GM19023 (cell line): Measurements from ENCODE around the gene TSPAN16.

ENCODE experiments used
- ATAC-seq: cut with Tn5 transposase; IDR thresholded peaks from one replicate; pipeline ENCODE4 v1.9.1; 2021; ENCODE audit warnings: mild to moderate bottlenecking, moderate library complexity; ENCODE audit not compliant: unreplicated experiment

The TSPAN16 gene

GRCh38 chr19:11267316-11268085 is 28.5 kb upstream of the TSPAN16 start:
- no peak for ATAC-seq

GRCh38 chr19:11268783-11269267 is 27.1 kb upstream of the TSPAN16 start:
- no peak for ATAC-seq

GRCh38 chr19:11269408-11269807 is 26.6 kb upstream of the TSPAN16 start:
- ATAC-seq, result no peak

GRCh38 chr19:11273296-11273695 is 22.7 kb upstream of the TSPAN16 start:
- no peak for ATAC-seq

GRCh38 chr19:11273989-11274388 is 22.0 kb upstream of the TSPAN16 start:
- no peak for ATAC-seq

GRCh38 chr19:11274533-11275086 is 21.4 kb upstream of the TSPAN16 start:
- no peak for ATAC-seq

GRCh38 chr19:11278670-11279069 is 17.3 kb upstream of the TSPAN16 start:
- no peak for ATAC-seq

- no peak for ATAC-seq
Measured at GRCh38 chr19:11279505-11280236, 16.3 kb upstream of the TSPAN16 start.

GRCh38 chr19:11281356-11282049 is 14.5 kb upstream of the TSPAN16 start:
- no peak for ATAC-seq

GRCh38 chr19:11284515-11284914 is 11.4 kb upstream of the TSPAN16 start:
- ATAC-seq, result no peak

- no peak for ATAC-seq
Measured at GRCh38 chr19:11286312-11286974, 9.5 kb upstream of the TSPAN16 start.

GRCh38 chr19:11288349-11288748 is 7.6 kb upstream of the TSPAN16 start:
- ATAC-seq, result no peak

GRCh38 chr19:11290256-11290655 is 5.7 kb upstream of the TSPAN16 start:
- ATAC-seq, result no peak

GRCh38 chr19:11291415-11291814 is 4.5 kb upstream of the TSPAN16 start:
- no peak for ATAC-seq

GRCh38 chr19:11291991-11292390 is 4.0 kb upstream of the TSPAN16 start:
- ATAC-seq, result no peak

GRCh38 chr19:11293433-11294389 is 2.2 kb upstream of the TSPAN16 start:
- ATAC-seq, result peak; percentile 47

- no peak for ATAC-seq
Measured at GRCh38 chr19:11295180-11295579, 780 bp upstream of the TSPAN16 start.

GRCh38 chr19:11296264-11296663 is 304 bp downstream of the TSPAN16 start:
- ATAC-seq, result no peak

GRCh38 chr19:11299946-11300810 is 4.2 kb downstream of the TSPAN16 start:
- no peak for ATAC-seq
